Measurements from ENCODE around the gene SFMBT1. TPM values are rescaled to one million over a fixed set of nuclear protein-coding genes. Genes with fewer than 3 reads are reported as not detected.
"Not testable (repeated sequence)": the region's sequence is repeated elsewhere in the genome, so short reads cannot be mapped to it uniquely, and the experiment has no call there.

Gene SFMBT1
- polyA plus RNA-seq, 1 experiment, result 2.0 TPM

DNA sequence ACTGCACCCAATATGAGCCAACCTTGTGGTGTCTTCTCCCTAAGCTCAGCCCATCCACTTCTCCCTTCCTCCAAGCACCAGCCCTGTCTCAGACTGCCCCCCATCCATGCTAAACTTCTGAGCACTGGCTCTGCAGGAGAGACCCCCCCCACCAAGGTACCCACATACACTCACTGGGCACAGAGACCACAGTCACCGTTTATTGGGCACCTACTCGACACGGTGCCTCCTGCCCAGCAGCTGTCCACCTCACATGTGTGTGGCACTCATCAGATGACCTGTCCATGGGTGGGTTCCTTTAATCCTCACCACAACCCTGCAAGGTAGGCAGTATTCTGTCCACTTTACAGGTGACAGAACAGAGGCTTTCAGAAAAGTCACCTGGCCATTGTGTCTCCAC, 22.3 kb upstream of the SFMBT1 start:
- TF ChIP-seq, protein P1, sequence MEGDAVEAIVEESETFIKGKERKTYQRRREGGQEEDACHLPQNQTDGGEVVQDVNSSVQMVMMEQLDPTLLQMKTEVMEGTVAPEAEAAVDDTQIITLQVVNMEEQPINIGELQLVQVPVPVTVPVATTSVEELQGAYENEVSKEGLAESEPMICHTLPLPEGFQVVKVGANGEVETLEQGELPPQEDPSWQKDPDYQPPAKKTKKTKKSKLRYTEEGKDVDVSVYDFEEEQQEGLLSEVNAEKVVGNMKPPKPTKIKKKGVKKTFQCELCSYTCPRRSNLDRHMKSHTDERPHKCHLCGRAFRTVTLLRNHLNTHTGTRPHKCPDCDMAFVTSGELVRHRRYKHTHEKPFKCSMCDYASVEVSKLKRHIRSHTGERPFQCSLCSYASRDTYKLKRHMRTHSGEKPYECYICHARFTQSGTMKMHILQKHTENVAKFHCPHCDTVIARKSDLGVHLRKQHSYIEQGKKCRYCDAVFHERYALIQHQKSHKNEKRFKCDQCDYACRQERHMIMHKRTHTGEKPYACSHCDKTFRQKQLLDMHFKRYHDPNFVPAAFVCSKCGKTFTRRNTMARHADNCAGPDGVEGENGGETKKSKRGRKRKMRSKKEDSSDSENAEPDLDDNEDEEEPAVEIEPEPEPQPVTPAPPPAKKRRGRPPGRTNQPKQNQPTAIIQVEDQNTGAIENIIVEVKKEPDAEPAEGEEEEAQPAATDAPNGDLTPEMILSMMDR (IDR thresholded peaks at IDR 0.05; ENCODE audit: low read depth, low read length), result no peak
- no peak overlapping the region for H3K27ac ChIP-seq (ENCODE audit: low read depth, low read length)
- ChIA-PET POLR2A (no interaction called here), CTCF (no interaction called here)
- H3K27me3 ChIP-seq (ENCODE audit: control insufficient read depth, insufficient read depth, low read length), result no peaks in the 10 kb centered on the region
- no peaks in the 10 kb centered on the region; the same call in 1 of the 2 replicates for H3K9me3 ChIP-seq (ENCODE audit: control insufficient read depth, insufficient read depth, low read length)
- DNase-seq (ENCODE audit: low read depth, low spot score), result no peak
- H3K4me3 ChIP-seq (ENCODE audit: low read depth, low read length), result no peak overlapping the region

DNA sequence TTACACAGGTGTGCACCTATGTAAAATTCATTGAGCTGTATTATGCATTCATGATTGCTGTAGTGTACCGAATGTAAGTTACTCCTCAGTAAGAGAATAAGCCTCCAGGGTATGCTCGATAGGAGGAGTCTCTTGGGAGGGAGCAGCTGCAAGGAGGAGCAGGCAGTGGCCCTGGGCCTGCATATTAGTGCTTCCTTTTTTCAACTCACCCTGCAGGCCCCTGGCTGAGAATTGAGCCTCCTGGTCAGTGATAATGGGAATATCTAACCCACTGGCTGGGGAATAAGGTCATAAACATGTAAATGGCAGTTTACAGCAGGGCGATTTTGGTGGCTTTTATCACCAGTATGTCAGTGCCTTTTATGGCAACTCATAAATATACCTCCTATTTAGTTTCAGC, 21.7 kb upstream of the SFMBT1 start:
- TF ChIP-seq, protein P1 (IDR thresholded peaks at IDR 0.05; ENCODE audit: low read depth, low read length), result no peak
- DNase-seq (ENCODE audit: low read depth, low spot score), result no peak

DNA sequence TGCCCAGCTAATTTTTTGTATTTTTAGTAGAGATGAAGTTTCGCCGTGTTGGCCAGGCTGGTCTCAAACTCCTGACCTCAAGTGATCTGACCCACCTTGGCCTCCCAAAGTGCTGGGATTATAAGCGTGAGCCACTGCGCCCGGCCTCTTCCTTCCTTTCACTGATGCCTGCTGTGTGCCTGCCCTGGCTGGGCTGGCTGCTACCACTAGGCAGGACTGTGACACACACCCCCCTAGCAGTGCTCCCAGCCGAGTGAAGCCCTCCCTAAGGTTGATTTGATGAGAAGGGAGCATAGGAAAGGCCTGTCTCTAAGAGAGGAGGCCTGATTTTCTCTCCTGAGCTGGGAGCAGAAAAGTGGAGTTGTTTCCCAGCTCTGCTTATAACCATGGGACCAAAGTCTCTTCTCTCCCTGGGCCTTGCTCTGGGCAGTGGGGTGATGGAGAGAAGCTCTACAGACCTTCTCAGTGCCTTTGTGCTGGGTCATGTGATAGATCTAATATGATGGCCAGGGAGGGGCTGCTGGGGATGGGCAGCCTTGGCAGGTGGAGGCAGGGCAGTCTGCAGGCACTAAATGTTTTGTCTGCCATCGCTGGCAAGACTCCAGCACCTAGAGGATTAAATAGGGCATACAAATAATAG, 20.1 kb upstream of the SFMBT1 start:
- Histone ChIP-seq H3K27ac (ENCODE audit: low read depth, low read length) (no peak overlapping the region), H3K4me3 (ENCODE audit: low read depth, low read length) (no peak overlapping the region), H3K27me3 (ENCODE audit: control insufficient read depth, insufficient read depth, low read length) (no peaks in the 10 kb centered on the region), H3K9me3 (ENCODE audit: control insufficient read depth, insufficient read depth, low read length) (no peaks in the 10 kb centered on the region; the same call in 1 of the 2 replicates)
- POLR2A ChIA-PET, result no interaction called here
- CTCF ChIA-PET, result no interaction called here
- no peak for DNase-seq (ENCODE audit: low read depth, low spot score)
- TF ChIP-seq, protein P1 (IDR thresholded peaks at IDR 0.05; ENCODE audit: low read depth, low read length), result no peak

More for the DNA sequence above, 21.7 kb upstream of the SFMBT1 start:
- POLR2A ChIA-PET, result no interaction called here
- Histone ChIP-seq H3K9me3 (ENCODE audit: control insufficient read depth, insufficient read depth, low read length) (no peaks in the 10 kb centered on the region; the same call in 1 of the 2 replicates), H3K4me3 (ENCODE audit: low read depth, low read length) (no peak overlapping the region), H3K27me3 (ENCODE audit: control insufficient read depth, insufficient read depth, low read length) (no peaks in the 10 kb centered on the region), H3K27ac (ENCODE audit: low read depth, low read length) (no peak overlapping the region)
- CTCF ChIA-PET, result interaction anchor here (0.5 kb wide), 1 partner anchor 326 kb away, joined by 3 read pairs; no protein-coding TSS in a partner anchor

DNA sequence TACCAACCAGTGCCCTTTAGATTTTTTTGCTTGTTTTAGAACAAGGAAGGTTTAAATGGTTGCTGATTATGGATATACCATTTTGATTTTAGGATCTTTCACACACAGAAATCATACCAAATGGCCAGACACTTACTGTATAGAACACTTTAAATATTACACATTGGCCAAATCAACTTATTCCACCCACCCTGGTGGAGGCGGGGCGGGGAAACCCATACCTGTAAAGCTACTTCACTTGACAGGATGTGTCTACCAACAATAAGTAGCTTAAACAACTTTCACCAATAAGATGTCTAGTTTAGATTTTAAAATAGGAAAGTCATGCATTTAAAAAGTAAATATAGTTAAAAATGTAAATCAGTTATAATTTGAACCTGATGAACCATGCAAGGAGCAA, 17.0 kb upstream of the SFMBT1 start:
- no peak for DNase-seq (ENCODE audit: low read depth, low spot score)
- Histone ChIP-seq H3K9me3 (ENCODE audit: control insufficient read depth, insufficient read depth, low read length) (no peaks in the 10 kb centered on the region; the same call in 1 of the 2 replicates), H3K27me3 (ENCODE audit: control insufficient read depth, insufficient read depth, low read length) (no peaks in the 10 kb centered on the region), H3K27ac (ENCODE audit: low read depth, low read length) (no peak overlapping the region), H3K4me3 (ENCODE audit: low read depth, low read length) (no peak overlapping the region)
- TF ChIP-seq, protein P1 (IDR thresholded peaks at IDR 0.05; ENCODE audit: low read depth, low read length), result no peak
- ChIA-PET POLR2A (no interaction called here), CTCF (interaction anchor here (0.9 kb wide), 1 partner anchor 129 kb away, joined by 9 read pairs; no protein-coding TSS in a partner anchor)

DNA sequence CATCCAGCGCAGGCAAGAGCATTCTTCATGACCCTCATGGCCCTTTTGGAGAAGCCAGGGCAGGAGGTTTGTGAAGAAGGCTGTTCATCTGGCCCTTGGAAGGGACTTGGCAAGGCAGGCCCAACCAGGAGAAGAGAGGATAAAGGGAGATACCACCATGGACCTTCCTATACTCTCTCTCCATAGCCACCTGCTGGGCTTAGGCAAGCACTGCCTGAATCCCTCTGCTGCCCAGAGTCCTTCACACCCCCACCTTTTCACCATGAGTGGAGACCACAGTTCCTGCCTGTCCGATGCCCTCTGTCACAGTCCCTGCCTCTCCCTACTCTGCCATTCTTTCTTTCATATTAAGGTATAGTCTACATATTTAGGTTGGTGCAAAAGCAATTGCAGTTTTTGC, 10.6 kb upstream of the SFMBT1 start:
- DNase-seq (ENCODE audit: low read depth, low spot score), result no peak
- CTCF ChIA-PET, result no interaction called here

DNA sequence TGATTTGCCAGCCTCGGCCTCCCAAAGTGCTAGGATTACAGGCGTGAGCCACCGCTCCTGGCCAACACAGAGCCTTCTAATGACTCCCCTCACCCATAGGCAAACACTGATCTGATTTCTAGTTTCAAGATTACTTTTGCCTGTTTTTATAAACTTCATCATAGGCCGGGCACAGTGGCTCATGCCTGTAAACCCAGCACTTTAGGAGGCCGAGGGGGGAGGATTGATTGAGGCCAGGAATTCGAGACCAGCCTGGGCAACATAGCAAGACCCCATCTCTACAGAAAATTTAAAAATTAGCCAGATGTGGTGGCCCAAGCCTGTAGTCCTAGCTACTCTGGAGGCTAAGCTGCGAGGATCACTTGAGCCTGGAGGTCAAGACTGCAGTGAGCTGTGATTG, 8.4 kb upstream of the SFMBT1 start:
- H3K9me3 ChIP-seq (ENCODE audit: control insufficient read depth, insufficient read depth, low read length); DNase-seq (ENCODE audit: low read depth, low spot score); POLR2A ChIA-PET; H3K27me3 ChIP-seq (ENCODE audit: control insufficient read depth, insufficient read depth, low read length); H3K4me3 ChIP-seq (ENCODE audit: low read depth, low read length); H3K27ac ChIP-seq (ENCODE audit: low read depth, low read length): not testable (repeated sequence)
- CTCF ChIA-PET, result interaction anchor here (0.8 to 0.9 kb wide), 2 partner anchors 12 to 137 kb away, joined by 3 to 4 read pairs; no protein-coding TSS in a partner anchor

More for the DNA sequence above, 10.6 kb upstream of the SFMBT1 start:
- Histone ChIP-seq H3K27me3 (ENCODE audit: control insufficient read depth, insufficient read depth, low read length) (peaks cover 2% of the 10 kb centered on the region), H3K9me3 (ENCODE audit: control insufficient read depth, insufficient read depth, low read length) (no peaks in the 10 kb centered on the region), H3K4me3 (ENCODE audit: low read depth, low read length) (no peak overlapping the region), H3K27ac (ENCODE audit: low read depth, low read length) (no peak overlapping the region)
- POLR2A ChIA-PET, result interaction anchor here (0.6 kb wide), 1 partner anchor 118 kb away, joined by 4 read pairs; no protein-coding TSS in a partner anchor
- TF ChIP-seq, protein P1 (IDR thresholded peaks at IDR 0.05; ENCODE audit: low read depth, low read length), result peak; percentile 44
